Adrenal gland (tissue), 5 donors: Measurements from ENCODE around the gene SNAI3.

Experiments
- POLR2A ChIP-seq, 2 donors: fragments of 450-650 bp; IDR thresholded peaks; one replicate each; pipeline ENCODE4 v1.6.1; 2017; ENCODE audit warnings: antibody characterized with exemption in 2 of 2, mild to moderate bottlenecking in 2 of 2, moderate library complexity in 1 of 2
- TF ChIP-seq, protein P1 (sequence below), 6 experiments: fragments of 450-650 bp in 4 of 6; fragments of 200-600 bp in 2 of 6; sonication (generic) in 1 of 6; IDR thresholded peaks; 1 replicate in 5 of 6; 2 replicates in 1 of 6; pipeline versions ENCODE4 v1.5.1 to v1.8.0; 2016 to 2021; ENCODE audit warnings: antibody characterized with exemption in 6 of 6, mild to moderate bottlenecking in 2 of 6, moderate library complexity in 1 of 6
- donor health status: DM: no; HTN: no; CAD: no.

GRCh38 chr16:88735616-88736015 lies 49.3 kb upstream of the SNAI3 start:
- TF ChIP-seq, protein P1, sequence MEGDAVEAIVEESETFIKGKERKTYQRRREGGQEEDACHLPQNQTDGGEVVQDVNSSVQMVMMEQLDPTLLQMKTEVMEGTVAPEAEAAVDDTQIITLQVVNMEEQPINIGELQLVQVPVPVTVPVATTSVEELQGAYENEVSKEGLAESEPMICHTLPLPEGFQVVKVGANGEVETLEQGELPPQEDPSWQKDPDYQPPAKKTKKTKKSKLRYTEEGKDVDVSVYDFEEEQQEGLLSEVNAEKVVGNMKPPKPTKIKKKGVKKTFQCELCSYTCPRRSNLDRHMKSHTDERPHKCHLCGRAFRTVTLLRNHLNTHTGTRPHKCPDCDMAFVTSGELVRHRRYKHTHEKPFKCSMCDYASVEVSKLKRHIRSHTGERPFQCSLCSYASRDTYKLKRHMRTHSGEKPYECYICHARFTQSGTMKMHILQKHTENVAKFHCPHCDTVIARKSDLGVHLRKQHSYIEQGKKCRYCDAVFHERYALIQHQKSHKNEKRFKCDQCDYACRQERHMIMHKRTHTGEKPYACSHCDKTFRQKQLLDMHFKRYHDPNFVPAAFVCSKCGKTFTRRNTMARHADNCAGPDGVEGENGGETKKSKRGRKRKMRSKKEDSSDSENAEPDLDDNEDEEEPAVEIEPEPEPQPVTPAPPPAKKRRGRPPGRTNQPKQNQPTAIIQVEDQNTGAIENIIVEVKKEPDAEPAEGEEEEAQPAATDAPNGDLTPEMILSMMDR (IDR thresholded peaks at IDR 0.05), result no peak
- TF ChIP-seq POLR2A (IDR thresholded peaks at IDR 0.05), result no peak
